ENCODE measurements around the gene ARMC10.

ARMC10 gene

DNA sequence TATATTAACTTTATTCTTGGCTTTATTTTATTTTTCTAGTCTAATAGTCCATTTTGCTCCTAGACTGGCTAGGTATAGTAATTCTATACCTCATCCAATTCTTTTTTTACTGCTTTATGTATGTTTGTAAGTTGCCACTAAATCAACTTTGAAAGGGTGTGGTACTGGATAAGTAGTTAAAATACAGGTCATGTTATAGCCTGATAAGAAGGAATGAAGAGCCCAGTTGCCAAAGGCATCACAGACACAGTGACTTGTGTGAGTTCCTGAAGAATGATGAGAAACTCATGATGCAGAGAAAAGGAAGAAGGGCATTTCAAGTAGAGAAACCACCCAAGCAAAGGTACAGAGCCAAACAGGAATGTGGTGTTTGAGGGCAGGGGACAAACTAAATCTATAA lies 46.7 kb downstream of the ARMC10 start:
- TF ChIP-seq, protein P1, sequence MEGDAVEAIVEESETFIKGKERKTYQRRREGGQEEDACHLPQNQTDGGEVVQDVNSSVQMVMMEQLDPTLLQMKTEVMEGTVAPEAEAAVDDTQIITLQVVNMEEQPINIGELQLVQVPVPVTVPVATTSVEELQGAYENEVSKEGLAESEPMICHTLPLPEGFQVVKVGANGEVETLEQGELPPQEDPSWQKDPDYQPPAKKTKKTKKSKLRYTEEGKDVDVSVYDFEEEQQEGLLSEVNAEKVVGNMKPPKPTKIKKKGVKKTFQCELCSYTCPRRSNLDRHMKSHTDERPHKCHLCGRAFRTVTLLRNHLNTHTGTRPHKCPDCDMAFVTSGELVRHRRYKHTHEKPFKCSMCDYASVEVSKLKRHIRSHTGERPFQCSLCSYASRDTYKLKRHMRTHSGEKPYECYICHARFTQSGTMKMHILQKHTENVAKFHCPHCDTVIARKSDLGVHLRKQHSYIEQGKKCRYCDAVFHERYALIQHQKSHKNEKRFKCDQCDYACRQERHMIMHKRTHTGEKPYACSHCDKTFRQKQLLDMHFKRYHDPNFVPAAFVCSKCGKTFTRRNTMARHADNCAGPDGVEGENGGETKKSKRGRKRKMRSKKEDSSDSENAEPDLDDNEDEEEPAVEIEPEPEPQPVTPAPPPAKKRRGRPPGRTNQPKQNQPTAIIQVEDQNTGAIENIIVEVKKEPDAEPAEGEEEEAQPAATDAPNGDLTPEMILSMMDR (IDR thresholded peaks at IDR 0.05; ENCODE audit: low read depth, low read length): no peak
- DNase-seq (ENCODE audit: low read depth, low spot score): no peak
- H3K4me3 ChIP-seq (ENCODE audit: low read depth, low read length): no peak overlapping the region
- in situ Hi-C loops (cut with HindIII; ENCODE audit: low sequenced_read_pairs): no loop called here

DNA sequence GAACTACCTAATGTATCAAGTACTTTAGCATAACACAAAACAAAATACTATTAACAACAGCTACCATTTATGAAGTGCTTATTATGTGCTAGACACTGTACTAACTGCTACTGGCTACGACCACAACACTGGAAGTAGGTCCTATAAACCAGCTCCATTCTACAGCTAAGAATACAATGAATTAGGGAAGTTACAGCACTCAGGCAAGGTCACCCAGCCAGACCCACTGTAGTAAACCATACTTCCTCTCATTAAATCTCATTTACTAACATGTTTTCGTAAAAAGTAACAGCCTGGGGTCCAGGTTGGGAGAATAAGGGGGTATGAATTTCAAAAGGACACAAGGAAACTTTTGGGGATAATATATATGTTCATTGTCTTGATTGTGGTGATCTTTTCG lies 48.6 kb downstream of the ARMC10 start:
- DNase-seq (ENCODE audit: low read depth, low spot score): no peak
- TF ChIP-seq, protein P1 (IDR thresholded peaks at IDR 0.05; ENCODE audit: low read depth, low read length): no peak
- in situ Hi-C loops (cut with HindIII; ENCODE audit: low sequenced_read_pairs): no loop called here
- no peak overlapping the region for H3K4me3 ChIP-seq (ENCODE audit: low read depth, low read length)

DNA sequence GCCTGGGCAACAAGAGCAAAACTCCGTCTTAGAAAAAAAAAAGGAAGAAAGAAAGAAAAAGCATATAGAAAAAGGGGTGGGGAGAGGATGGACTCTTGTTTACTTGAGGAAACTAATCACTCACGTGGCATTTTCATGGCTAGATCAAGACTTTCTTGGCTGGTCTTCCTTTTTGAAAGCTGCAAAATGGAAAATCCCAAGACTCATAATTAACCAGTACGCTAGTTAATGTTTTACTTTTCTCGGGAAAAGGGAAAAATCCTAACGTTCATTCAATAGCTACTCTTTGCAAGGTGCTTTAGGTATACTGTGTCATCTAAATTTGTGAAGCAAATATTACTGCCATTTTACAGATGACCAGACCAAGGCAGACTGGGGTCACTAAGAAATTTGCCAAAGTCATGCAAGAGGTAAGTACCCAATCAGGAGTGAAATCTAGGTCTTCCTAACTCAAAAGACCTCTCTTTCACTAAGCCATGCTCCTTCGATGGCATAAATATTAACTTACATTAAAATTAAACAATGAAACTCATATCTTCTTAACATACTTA lies 49.6 kb downstream of the ARMC10 start:
- DNase-seq (ENCODE audit: low read depth, low spot score): no peak
- TF ChIP-seq, protein P1 (IDR thresholded peaks at IDR 0.05; ENCODE audit: low read depth, low read length): no peak
- in situ Hi-C loops (cut with HindIII; ENCODE audit: low sequenced_read_pairs): no loop called here
- H3K4me3 ChIP-seq (ENCODE audit: low read depth, low read length): no peak overlapping the region

DNA sequence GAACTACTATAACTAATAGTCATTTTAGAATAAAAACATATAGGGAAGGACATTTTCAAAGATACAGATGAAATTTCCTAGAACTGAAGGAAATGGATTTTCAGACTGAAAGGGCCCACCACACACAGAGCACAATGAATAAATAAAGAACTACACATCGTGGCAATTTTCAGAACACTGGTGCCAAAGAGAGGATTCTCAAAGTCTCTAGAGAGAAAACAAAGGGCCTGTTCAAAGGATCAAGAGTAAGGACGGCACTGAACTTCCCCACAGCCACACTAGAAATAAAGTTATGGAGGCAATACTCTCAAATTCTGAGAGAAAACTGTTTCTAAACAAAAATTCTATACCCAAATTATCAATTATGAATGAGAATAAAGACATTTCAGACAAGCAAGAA lies 52.1 kb downstream of the ARMC10 start:
- no peak for DNase-seq (ENCODE audit: low read depth, low spot score)
- in situ Hi-C loops (cut with HindIII; ENCODE audit: low sequenced_read_pairs): no loop called here
- TF ChIP-seq, protein P1 (IDR thresholded peaks at IDR 0.05; ENCODE audit: low read depth, low read length): no peak
- H3K4me3 ChIP-seq (ENCODE audit: low read depth, low read length): no peak overlapping the region

DNA sequence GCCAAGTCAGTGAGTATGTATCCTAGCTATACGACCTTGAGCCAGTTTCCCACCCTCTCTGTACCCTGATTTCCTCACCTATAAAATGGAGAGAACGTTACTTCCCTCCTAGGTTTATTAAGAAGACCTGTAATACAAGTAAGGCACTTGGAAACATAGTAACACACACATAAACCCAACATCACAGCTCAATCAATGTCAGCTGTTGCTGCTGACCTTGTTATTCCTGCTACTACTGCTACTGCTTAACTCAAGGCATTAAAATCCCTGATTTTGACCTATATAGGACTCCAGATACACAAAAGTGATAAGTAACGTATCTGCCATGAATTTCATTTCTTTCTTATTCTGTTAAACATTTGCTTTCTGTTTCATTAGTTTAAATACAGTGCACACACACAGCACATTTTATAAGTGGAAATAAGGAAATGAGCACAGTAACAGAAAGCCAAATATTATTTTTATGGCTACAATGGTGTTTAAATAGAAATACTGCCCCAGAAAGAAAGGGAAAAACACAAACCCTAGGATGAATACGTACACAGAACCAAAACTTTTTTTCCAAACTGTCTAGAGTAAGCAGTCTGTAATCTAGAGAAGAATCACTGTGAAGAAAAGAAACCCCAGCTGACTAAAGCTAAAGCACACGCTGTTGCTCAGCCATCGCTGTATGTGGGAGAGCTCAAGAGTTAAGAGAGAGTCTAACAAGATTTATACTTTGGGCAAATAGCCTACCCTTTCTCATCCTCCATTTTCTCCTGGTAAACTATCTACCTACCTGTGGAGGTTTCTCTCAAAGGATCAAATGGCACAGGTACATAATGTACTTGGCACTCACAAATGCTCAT lies 55.0 kb downstream of the ARMC10 start:
- H3K4me3 ChIP-seq (ENCODE audit: low read depth, low read length): no peak overlapping the region
- in situ Hi-C loops (cut with HindIII; ENCODE audit: low sequenced_read_pairs): no loop called here
- TF ChIP-seq, protein P1 (IDR thresholded peaks at IDR 0.05; ENCODE audit: low read depth, low read length): no peak
- no peak for DNase-seq (ENCODE audit: low read depth, low spot score)

DNA sequence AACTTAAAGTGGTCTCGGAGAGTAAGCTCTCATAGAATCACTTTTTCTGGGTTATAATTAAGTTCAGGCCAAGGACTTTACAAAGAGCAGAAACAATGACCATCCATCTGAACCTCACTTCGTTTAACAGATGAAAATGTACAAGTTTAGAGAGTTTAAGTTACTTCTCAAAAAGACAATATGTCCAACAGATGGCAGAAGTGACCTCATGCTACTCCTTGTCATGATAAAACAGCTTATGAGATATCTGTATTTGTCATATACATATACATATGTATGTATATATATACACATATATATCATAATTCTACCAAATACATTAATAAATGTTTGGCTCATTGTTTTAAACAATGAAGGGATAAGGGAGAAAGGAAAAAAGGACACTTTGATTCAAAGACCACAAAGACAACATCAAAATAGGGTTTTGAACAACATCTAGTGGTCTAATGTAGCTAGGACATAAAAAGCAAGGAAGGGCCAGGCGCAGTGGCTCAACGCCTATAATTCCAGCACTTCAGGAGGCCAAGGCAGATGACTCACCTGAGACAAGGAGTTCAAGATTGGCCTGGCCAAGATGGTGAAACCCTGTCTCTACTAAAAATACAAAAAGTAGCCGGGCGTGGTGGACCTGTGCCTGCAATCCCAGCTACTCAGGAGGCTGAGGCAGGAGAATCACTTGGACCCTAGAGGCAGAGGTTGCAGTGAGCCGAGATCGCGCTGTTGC lies 56.1 kb downstream of the ARMC10 start:
- TF ChIP-seq, protein P1 (IDR thresholded peaks at IDR 0.05; ENCODE audit: low read depth, low read length): no peak
- DNase-seq (ENCODE audit: low read depth, low spot score): no peak
- in situ Hi-C loops (cut with HindIII; ENCODE audit: low sequenced_read_pairs): no loop called here
- H3K4me3 ChIP-seq (ENCODE audit: low read depth, low read length): no peak overlapping the region
